ENCODE data around the gene SYT8.
A peak's percentile ranks its signal among the peaks of the same experiment; 100 is the strongest.

The SYT8 gene

GRCh38 chr11:1832211-1832919 lies 2.4 kb upstream of the SYT8 start:
- H3K9me2 ChIP-seq (replicated peaks; ENCODE audit: control insufficient read depth, low read length): no peaks in the 10 kb centered on the region
- H3F3A ChIP-seq (ENCODE audit: control insufficient read depth, insufficient read depth): no peaks in the 10 kb centered on the region
- H3K4me1 ChIP-seq (ENCODE audit: control insufficient read depth, low read length): no peaks in the 10 kb centered on the region
- H3K27ac ChIP-seq (ENCODE audit: low read depth, low read length): no peak overlapping the region
- H3K27me3 ChIP-seq (ENCODE audit: control insufficient read depth, low read length): peaks cover 14% of the 10 kb centered on the region
- H3K36me3 ChIP-seq (ENCODE audit: control insufficient read depth, low read length): no peaks in the 10 kb centered on the region
- no peak overlapping the region for H3K4me3 ChIP-seq (ENCODE audit: low read length)
- no peaks in the 10 kb centered on the region for H4K20me1 ChIP-seq (ENCODE audit: control insufficient read depth, insufficient read depth, low read depth, low read length)
- H3K79me2 ChIP-seq (ENCODE audit: control insufficient read depth, low read length): no peaks in the 10 kb centered on the region
- H3K9me3 ChIP-seq (ENCODE audit: control insufficient read depth, insufficient read depth, low read length): no peaks in the 10 kb centered on the region
- no peak overlapping the region for H3K4me2 ChIP-seq (ENCODE audit: low read length)
- TF ChIP-seq CTCF (IDR thresholded peaks at IDR 0.05; ENCODE audit: low read depth, low read length, poor library complexity, severe bottlenecking): peak; percentile 94
- no peak for TF ChIP-seq EZH2phosphoT487 (IDR thresholded peaks at IDR 0.05; ENCODE audit: borderline replicate concordance, low read length)

- Histone ChIP-seq H3K36me3 (ENCODE audit: control insufficient read depth, low read length) (no peaks in the 10 kb centered on the region), H3K4me2 (ENCODE audit: low read length) (no peak overlapping the region), H3K4me3 (ENCODE audit: low read length) (no peak overlapping the region), H3K9me2 (replicated peaks; ENCODE audit: control insufficient read depth, low read length) (no peaks in the 10 kb centered on the region), H3K9me3 (ENCODE audit: control insufficient read depth, insufficient read depth, low read length) (no peaks in the 10 kb centered on the region), H4K20me1 (ENCODE audit: control insufficient read depth, insufficient read depth, low read depth, low read length) (no peaks in the 10 kb centered on the region), H3K27ac (ENCODE audit: low read depth, low read length) (no peak overlapping the region), H3F3A (ENCODE audit: control insufficient read depth, insufficient read depth) (no peaks in the 10 kb centered on the region), H3K4me1 (ENCODE audit: control insufficient read depth, low read length) (peaks cover 2% of the 10 kb centered on the region), H3K27me3 (ENCODE audit: control insufficient read depth, low read length) (peaks cover 14% of the 10 kb centered on the region), H3K79me2 (ENCODE audit: control insufficient read depth, low read length) (no peaks in the 10 kb centered on the region)
- TF ChIP-seq EZH2phosphoT487 (IDR thresholded peaks at IDR 0.05; ENCODE audit: borderline replicate concordance, low read length) (no peak), CTCF (IDR thresholded peaks at IDR 0.05; ENCODE audit: low read depth, low read length, poor library complexity, severe bottlenecking) (no peak)
Measured at GRCh38 chr11:1832920-1833295, 1.9 kb upstream of the SYT8 start.

GRCh38 chr11:1834062-1834610 lies 654 bp upstream of the SYT8 start:
- no peaks in the 10 kb centered on the region for H3K9me2 ChIP-seq (replicated peaks; ENCODE audit: control insufficient read depth, low read length)
- peaks cover 15% of the 10 kb centered on the region for H3K4me1 ChIP-seq (ENCODE audit: control insufficient read depth, low read length)
- H3K27me3 ChIP-seq (ENCODE audit: control insufficient read depth, low read length): peaks cover 14% of the 10 kb centered on the region
- H3K27ac ChIP-seq (ENCODE audit: low read depth, low read length): no peak overlapping the region
- no peak for TF ChIP-seq CTCF (IDR thresholded peaks at IDR 0.05; ENCODE audit: low read depth, low read length, poor library complexity, severe bottlenecking)
- no peak for TF ChIP-seq EZH2phosphoT487 (IDR thresholded peaks at IDR 0.05; ENCODE audit: borderline replicate concordance, low read length)
- no peaks in the 10 kb centered on the region for H3K36me3 ChIP-seq (ENCODE audit: control insufficient read depth, low read length)
- H4K20me1 ChIP-seq (ENCODE audit: control insufficient read depth, insufficient read depth, low read depth, low read length): no peaks in the 10 kb centered on the region
- no peaks in the 10 kb centered on the region for H3K9me3 ChIP-seq (ENCODE audit: control insufficient read depth, insufficient read depth, low read length)
- no peak overlapping the region for H3K4me3 ChIP-seq (ENCODE audit: low read length)
- no peaks in the 10 kb centered on the region for H3K79me2 ChIP-seq (ENCODE audit: control insufficient read depth, low read length)
- H3F3A ChIP-seq (ENCODE audit: control insufficient read depth, insufficient read depth): no peaks in the 10 kb centered on the region
- H3K4me2 ChIP-seq (ENCODE audit: low read length): no peak overlapping the region

Measured in DOHH2 (cell line).